ENCODE measurements around the gene DFFB. TPM values are rescaled to one million over a fixed set of nuclear protein-coding genes. Genes with fewer than 3 reads are reported as not detected.
A peak's percentile ranks its signal among the peaks of the same experiment; 100 is the strongest.

The DFFB gene
- total RNA-seq, 1 experiment from 2014 or later = 17.1 TPM

DNA sequence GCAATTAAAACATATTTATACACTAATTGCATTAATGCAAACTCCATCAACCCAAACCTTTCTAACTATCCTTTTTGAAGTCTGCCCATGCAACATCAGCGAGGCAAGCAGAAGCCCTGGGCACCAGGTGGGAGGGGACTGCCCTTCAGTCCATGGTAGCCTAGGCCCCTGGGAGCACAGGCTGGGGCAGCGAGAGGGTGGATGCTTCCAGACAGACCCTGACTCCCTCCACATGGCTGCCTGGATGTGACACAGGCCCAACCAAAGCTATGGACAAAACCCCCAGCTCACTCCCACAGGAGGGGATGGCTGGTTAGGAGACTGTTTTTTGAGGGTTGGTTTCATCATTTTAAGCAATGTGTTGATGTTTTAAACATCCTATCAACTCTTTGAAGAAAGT lies 43.2 kb upstream of the DFFB start:
- POLR2A ChIA-PET (ENCODE audit: unreplicated experiment) = no interaction called here
- H3K9ac ChIP-seq (ENCODE audit: low read length) = no peak overlapping the region
- H3K27me3 ChIP-seq (ENCODE audit: low read length) = no peaks in the 10 kb centered on the region
- no peak overlapping the region for H3K27ac ChIP-seq (ENCODE audit: low read length)
- no peaks in the 10 kb centered on the region for H3K9me2 ChIP-seq (replicated peaks; ENCODE audit: low read length)
- H3K79me2 ChIP-seq (ENCODE audit: low read length) = no peaks in the 10 kb centered on the region
- no peak overlapping the region for H3K4me2 ChIP-seq (ENCODE audit: low read length)
- TF ChIP-seq, protein P1, sequence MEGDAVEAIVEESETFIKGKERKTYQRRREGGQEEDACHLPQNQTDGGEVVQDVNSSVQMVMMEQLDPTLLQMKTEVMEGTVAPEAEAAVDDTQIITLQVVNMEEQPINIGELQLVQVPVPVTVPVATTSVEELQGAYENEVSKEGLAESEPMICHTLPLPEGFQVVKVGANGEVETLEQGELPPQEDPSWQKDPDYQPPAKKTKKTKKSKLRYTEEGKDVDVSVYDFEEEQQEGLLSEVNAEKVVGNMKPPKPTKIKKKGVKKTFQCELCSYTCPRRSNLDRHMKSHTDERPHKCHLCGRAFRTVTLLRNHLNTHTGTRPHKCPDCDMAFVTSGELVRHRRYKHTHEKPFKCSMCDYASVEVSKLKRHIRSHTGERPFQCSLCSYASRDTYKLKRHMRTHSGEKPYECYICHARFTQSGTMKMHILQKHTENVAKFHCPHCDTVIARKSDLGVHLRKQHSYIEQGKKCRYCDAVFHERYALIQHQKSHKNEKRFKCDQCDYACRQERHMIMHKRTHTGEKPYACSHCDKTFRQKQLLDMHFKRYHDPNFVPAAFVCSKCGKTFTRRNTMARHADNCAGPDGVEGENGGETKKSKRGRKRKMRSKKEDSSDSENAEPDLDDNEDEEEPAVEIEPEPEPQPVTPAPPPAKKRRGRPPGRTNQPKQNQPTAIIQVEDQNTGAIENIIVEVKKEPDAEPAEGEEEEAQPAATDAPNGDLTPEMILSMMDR (conservative IDR thresholded peaks at IDR 0.05; ENCODE audit: low read depth, low read length) = no peak
- TF ChIP-seq EZH2phosphoT487 (IDR thresholded peaks at IDR 0.05; ENCODE audit: borderline replicate concordance, low read length) (no peak), EZH2 (IDR thresholded peaks at IDR 0.05; ENCODE audit: low read length, unreplicated experiment) (no peak)
- H3K4me3 ChIP-seq (ENCODE audit: low read length) = no peak overlapping the region
- no peak for DNase-seq
- CTCF ChIA-PET = no interaction called here
- TSS peak; percentile 15 for BruUV-seq (replicated peaks)
- no peaks in the 10 kb centered on the region for H3K9me3 ChIP-seq (ENCODE audit: low read length)
- H4K20me1 ChIP-seq (ENCODE audit: low read length) = no peaks in the 10 kb centered on the region
- H2AFZ ChIP-seq (ENCODE audit: low read length) = no peak overlapping the region
- no peaks in the 10 kb centered on the region for H3F3A ChIP-seq (ENCODE audit: low read length, unreplicated experiment)
- H3K36me3 ChIP-seq (ENCODE audit: low read depth, low read length) = 0 out of 2 replicates have a peak, but pooled peaks cover 3% of the 10 kb centered on the region
- intact Hi-C loops (cut with micrococcal nuclease) = no loop called here
- no peaks in the 10 kb centered on the region for H3K4me1 ChIP-seq (ENCODE audit: insufficient read depth, low read length)
- no peak for ATAC-seq

DNA sequence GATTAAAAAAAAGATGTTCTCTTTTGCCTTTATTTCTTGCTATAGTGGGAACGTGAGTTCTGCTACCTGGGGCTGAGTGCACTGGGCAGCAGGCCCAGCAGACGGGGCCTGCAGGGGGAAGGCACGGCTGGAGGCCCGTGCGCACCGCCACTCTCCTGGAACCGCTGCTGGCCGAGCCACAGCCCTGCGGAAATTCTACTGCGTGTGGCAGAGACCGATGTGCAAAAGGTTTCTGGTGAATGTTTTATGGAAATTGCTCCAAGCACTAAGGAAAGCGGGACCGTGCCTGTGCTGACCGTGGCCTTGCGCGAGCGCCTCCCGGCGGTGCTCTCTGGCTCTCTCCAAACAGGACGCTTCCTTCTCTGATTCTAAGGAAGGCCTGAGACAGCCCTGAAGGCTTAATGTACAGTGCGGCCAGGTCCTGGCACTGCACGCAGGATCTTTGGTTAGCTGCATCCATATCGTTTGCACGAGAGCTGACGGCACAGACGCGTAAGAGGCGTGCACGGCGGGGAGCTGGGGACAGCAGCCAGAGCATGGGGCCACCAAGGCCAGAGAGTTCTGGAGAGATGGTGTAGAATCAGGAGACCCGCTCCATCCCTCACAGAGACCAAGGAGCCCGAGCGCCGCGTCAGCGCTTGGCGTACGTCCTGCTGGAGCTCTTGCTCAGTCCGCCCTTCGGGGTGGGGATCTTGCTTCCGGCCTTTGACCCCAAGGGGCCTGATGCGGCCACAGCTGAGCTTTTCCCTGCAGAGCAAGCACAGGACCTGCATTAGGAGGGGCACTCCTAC lies 42.3 kb upstream of the DFFB start:
- no peaks in the 10 kb centered on the region for H3F3A ChIP-seq (ENCODE audit: low read length, unreplicated experiment)
- H3K9me3 ChIP-seq (ENCODE audit: low read length) = no peaks in the 10 kb centered on the region
- TF ChIP-seq EZH2phosphoT487 (IDR thresholded peaks at IDR 0.05; ENCODE audit: borderline replicate concordance, low read length) (no peak), EZH2 (IDR thresholded peaks at IDR 0.05; ENCODE audit: low read length, unreplicated experiment) (no peak)
- TF ChIP-seq, protein P1 (conservative IDR thresholded peaks at IDR 0.05; ENCODE audit: low read depth, low read length) = no peak
- H3K27me3 ChIP-seq (ENCODE audit: low read length) = no peaks in the 10 kb centered on the region
- no TSS peak for BruUV-seq (replicated peaks)
- H3K4me3 ChIP-seq (ENCODE audit: low read length) = no peak overlapping the region
- ATAC-seq = no peak
- H3K36me3 ChIP-seq (ENCODE audit: low read depth, low read length) = 0 out of 2 replicates have a peak, but pooled peaks cover 3% of the 10 kb centered on the region
- no peak overlapping the region for H3K27ac ChIP-seq (ENCODE audit: low read length)
- no peaks in the 10 kb centered on the region for H3K4me1 ChIP-seq (ENCODE audit: insufficient read depth, low read length)
- H3K9ac ChIP-seq (ENCODE audit: low read length) = no peak overlapping the region
- H2AFZ ChIP-seq (ENCODE audit: low read length) = no peak overlapping the region
- no peaks in the 10 kb centered on the region for H4K20me1 ChIP-seq (ENCODE audit: low read length)
- no peaks in the 10 kb centered on the region for H3K9me2 ChIP-seq (replicated peaks; ENCODE audit: low read length)
- intact Hi-C loops (cut with micrococcal nuclease) = no loop called here
- ChIA-PET CTCF (no interaction called here), POLR2A (ENCODE audit: unreplicated experiment) (no interaction called here)
- H3K4me2 ChIP-seq (ENCODE audit: low read length) = no peak overlapping the region
- DNase-seq = no peak
- H3K79me2 ChIP-seq (ENCODE audit: low read length) = no peaks in the 10 kb centered on the region
